ENCODE data around the gene FAM168A. TPM values are rescaled to one million over a fixed set of nuclear protein-coding genes. Genes with fewer than 3 reads are reported as not detected.

The FAM168A gene
- polyA plus RNA-seq, 5 donors = 32.8 to 41.7 (median 38.3) TPM

Other genes starting within 250 kb of the FAM168A start
- gene RELT, start 221.7 kb downstream of the FAM168A start, polyA plus RNA-seq (ENCODE audit: insufficient read depth in 1 of 5, insufficient read length in 5 of 5, low replicate concordance in 1 of 5) = 1 to 10 TPM; 2.9 to 4.8 (median 3.4) TPM
- gene PLEKHB1, start 48.5 kb upstream of the FAM168A start, polyA plus RNA-seq (ENCODE audit: insufficient read depth in 1 of 5, insufficient read length in 5 of 5, low replicate concordance in 1 of 5) = 10 to 100 TPM; 10.4 to 36.8 (median 11.3) TPM
- gene RAB6A, start 163.0 kb upstream of the FAM168A start, polyA plus RNA-seq (ENCODE audit: insufficient read depth in 1 of 5, insufficient read length in 5 of 5, low replicate concordance in 1 of 5) = 100 to 1,000 TPM in 4 of 5 donors, 10 to 100 TPM in 1; 83.9 to 111 (median 103) TPM
- gene MRPL48, start 189.8 kb upstream of the FAM168A start, polyA plus RNA-seq (ENCODE audit: insufficient read depth in 1 of 5, insufficient read length in 5 of 5, low replicate concordance in 1 of 5) = 10 to 100 TPM; 45.0 to 59.1 (median 48.6) TPM